Cerebellar nuclear complex (tissue), 1 donor: ENCODE data around the gene STAM.

Source experiments
- DNase-seq, 2 experiments: peaks; one replicate each; lab custom pipeline; 2025; lab: John Stamatoyannopoulos, UW

STAM gene

DNA sequence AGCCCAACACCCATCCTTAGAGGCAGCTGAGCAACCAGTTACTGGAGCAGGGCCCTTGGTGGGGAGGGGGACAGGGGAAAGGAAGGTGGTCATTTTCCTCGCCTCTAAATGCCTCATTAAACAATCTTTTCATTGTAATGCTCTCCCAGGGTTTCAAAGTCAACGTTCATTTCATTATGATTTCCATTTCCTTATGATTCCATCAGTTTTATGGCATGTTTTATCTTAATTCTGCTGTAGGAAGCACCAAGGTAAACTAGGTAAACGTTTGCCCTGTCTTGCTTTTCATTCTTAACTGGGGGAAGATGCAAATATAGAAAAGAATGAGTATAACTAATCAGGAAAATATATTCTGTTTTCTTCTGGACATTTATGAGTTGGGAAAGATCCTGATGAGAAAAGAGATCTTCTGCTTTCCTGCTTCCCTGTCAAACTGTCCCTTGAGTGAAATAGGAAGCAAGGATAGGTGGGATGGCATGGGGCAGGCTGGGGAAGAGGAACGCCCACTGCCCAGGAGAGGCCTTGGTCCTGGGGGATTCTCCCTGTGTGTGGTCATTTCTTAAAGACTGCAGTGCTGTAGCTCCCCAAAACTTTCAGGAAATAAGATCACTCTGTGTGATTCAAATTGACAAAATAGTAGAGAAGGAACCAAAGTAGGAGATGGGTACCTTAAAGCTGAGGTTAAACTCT, 87.5 kb downstream of the STAM start:
- no peak for DNase-seq

DNA sequence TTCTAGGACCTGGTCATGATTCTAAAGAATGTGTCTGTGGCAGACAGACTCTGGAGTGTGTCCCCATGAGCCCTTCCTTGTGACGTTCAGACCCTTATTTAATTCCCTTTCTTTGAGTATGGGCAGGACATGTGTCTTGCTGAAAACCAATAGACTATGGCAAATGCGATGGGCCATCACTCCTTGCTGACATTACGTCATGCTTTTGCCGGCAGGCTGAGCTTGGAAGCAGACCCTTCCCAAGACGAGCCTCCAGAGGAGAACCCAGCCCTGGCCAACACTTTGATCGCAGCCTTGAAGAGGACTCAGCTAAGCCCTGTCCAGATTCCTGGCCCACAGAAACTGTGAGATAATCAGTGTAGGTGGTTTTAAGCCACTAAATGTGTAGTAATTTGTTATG, 89.7 kb downstream of the STAM start:
- DNase-seq: no peak

DNA sequence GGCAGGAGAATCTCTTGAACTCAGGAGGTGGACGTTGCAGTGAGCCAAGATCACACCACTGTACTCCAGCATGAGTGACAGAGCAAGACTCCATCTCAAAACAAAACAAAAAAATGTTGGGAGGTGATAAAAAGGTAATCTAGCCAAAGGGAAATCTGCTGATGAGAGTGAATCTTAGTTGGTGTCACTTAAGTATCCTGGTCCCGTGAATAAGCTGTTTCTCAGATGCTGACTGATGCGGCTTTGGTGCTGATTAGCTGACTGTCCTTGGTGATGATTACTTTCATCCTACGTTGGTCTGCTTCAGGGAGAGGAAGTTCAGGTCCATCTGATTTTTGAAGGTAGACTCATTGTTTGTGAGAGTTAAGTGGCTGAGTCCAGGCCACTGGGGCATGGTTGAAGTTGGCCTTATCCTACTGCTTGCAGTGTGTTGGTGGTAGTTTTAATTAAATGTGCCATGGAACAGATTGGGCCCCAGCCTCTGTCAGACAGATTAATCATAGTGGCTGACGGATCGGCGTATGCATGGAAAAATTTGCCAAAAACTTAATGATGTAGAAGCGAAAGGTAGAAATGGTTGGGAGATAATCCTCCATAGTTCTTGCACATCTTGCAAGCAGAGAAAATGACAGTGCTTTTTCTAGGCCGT, 90.6 kb downstream of the STAM start:
- peak; percentile 38 to 73 for DNase-seq

DNA sequence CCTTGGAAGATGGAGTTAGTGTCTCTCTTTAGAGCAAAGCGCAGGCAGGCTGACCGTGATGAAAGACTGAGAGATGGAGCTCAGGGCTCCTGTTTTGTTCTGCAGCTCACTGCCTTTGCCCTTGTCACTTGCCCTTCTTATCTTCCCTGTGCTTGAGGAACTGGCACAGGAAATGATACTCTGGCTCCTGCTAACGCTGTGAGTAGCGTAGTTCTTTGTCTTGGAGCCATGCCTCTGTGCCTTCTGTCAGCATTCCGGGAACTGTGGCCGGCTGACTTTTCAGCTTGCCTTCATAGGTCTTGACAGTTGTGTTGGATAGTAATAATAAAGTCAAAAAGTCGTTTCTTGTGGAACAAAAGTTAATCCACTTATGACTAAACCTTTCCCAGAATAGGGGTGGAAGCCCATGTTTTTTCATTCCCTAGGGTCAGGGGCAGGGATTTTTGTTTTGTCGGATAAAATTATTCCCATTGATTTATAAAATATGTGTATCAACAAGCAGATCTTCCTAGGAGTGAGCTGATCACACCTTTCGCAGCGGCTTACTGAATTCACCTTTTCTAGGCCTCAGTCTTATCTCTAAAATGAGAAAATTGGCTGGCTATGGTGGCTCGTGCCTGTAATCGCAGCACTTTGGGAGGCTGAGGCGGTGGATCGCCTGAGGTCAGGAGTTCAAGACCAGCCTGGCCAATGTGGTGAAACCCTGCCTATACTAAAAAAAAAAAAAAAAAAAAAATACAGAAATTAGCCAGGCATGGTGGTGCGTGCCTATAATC, 91.4 kb downstream of the STAM start:
- peak in 1 of 2 experiments; percentile 73 for DNase-seq

DNA sequence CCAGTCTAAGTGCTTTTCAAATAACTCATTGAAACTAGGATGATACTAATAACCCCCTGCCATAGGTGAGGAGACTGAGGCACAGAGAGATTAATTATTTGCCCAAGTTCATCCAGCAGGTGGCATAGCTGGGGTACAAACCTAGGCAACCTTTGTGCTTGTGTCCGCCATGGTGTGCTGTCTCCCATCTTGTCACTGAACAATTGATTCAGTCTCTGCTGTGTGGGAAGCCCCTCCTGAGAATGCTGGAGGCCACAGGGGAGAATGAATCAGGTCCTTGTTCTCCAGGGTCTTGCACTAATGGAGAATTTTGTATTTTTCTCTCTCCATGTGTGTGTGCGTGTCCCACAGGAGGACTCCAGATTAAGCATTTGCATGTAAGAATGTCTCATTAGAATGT, 92.3 kb downstream of the STAM start:
- no peak for DNase-seq

DNA sequence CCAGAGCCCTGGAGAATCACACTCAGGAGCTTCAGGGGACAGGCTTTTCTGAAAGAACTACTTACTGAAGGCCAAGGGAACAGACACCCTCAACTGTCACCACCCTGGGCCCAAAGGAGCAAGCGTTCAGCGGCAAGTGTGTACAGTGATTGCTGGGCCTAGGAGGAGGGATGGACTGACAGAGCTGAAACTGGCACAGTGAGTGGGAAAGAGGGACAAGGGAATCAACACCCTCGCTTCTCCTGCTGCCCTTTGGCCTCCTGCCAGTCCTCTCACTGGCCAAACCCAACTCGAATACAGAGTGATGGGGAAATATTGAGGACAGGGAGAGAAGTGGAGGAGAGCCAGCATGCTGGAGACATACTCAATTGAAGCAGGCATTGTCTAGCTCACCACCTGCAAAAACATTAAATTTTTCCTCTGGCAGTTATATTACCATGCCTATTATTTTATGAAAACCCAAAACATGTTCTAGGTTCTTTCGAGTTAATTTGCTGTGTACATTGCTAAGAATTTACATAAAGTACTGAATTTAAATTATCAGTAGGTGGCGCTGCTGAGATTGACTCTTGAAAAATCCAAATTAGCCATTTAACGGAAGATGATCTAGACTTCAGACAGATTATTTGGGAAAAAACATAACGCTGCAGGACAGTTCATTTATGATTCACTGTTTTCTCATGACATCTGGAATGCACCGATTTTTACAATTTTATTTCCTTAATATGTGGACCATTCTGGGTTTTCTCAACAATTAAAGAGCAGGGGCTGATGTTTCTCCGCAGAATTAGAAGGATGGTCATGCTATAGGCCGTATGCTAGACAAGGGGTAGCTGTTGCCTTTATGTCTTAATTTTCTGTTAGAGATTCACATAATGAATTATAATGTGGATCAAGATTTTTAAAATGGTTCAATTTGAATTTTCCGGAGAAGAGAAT, 93.3 kb downstream of the STAM start:
- peak in 1 of 2 experiments; percentile 18 for DNase-seq

DNA sequence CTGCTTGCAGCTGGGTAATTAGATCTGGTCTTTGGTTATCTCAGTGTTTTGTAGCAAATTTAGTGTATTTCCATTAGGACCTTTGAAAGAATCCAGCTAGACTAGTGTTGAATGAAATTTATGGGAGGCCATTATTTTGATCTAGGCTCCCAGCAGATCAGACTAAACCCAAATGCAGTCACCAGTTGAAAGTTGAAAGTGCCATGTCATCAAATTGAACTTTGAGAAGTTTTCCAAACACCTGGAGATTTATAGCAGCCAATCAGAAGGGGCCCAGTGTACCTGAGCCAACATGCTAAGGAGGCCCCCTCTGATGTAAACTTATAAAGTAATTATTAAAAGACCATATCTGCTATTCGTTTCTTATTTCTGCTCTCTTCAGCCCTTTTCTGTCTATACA, 96.7 kb downstream of the STAM start:
- DNase-seq: no peak

DNA sequence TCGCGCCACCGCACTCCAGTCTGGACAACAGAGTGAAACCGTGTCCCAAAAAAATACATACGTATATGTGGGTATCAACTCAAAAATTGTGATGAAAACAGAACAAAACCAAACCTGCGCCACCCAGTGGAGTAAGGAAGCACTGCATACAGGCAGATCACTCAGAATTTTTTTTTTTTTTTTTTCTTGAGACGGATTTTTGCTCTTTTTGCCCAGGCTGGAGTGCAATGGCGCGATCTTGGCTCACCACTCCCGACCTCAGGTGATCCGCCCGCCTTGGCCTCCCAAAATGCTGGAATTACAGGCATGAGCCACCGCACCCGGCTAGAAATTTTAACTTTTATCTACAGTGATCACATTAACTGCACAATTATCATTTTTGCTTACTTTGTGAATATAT, 99.0 kb downstream of the STAM start:
- no peak for DNase-seq

DNA sequence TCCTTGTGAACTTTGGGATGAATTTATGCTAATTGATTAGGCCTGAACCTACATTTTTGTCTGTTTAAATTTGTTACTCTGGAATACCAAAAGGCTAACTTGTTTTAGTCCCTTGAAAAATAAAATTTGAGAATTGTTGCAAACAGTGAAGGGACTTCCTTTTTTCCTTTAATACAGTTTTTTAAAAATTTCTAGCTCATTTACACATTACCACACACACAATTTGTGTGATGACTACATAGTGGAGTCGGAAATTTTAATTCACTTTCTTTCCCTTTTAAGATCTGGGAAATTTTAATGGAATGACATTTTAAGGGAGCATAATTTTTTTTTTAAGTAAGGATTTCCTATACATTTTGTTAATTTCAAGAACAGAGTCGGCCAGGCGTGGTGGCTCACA, 99.5 kb downstream of the STAM start:
- no peak for DNase-seq

DNA sequence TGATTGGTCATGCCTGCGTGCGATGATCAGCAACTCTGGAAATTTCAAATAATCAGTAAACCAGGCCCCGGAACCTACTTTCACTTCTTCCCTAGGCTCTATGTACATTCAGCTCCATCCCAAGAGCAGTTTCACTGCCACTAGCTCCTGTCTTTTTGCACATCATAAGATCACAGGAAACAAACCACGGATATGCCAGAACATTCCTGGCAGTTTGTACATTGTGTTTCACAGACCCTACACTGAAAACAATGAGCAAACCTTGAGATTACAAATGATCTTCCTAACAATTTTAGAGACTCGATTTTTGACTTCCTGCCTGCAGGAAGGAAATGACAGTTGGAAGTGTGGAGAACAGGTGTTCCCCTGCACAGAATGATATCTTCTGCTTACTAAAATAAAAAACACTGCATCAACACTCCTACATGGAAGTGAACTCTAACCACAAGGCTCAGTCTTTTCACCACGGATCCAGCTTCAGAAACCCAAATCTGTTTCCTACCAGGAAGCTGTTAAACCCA, 100.5 kb downstream of the STAM start:
- peak in 1 of 2 experiments; percentile 7 for DNase-seq

DNA sequence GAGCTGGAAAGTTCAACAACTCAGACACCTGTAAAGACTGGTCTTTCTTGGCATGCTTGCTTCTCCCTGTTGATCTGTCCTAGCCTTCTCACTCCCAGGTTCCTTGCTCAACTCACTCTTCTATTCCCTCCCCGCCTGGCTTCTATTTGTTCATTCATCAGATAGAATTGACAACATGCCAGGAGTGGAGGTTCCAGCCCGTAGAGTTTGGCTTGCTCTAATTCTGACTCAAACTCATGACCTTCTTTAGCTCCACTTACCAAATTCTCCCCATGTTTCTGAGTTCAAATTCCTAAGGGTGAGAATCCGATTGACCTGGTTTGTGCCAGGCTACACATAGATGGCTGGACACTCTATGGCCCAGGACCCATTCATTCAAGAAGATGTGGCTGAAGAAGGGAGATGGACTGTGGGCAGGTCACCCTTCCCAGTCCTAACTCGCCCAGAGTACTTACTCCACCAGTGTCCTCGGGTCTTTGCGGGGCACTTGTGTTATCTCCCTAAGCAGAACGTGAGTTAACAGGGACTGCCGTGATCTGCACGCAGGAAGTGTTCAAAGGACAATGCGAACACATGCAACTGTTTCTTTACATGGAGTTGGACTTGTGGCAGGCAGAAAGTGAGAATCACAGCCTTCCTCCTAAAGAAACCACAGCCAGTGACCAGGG, 104.1 kb downstream of the STAM start:
- no peak for DNase-seq

DNA sequence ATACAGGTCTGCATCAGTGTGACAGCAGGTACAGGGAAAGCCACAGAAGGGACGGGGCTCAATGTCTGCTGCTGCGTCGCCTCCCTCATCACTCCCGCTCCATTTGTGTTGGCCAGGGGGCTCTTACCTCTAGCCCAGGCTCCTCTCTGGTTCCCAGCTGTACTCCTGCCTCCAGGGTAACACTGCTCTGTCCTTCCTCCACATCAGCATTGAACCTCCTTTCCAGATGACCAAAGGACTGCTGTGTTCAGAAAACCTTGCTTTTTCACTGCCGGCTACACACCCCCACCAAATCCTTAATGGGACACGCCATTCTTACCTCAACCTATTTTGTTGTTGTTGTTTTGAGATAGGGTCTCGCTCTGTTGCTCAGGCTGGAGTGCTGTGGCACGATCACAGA, 105.9 kb downstream of the STAM start:
- DNase-seq: no peak

DNA sequence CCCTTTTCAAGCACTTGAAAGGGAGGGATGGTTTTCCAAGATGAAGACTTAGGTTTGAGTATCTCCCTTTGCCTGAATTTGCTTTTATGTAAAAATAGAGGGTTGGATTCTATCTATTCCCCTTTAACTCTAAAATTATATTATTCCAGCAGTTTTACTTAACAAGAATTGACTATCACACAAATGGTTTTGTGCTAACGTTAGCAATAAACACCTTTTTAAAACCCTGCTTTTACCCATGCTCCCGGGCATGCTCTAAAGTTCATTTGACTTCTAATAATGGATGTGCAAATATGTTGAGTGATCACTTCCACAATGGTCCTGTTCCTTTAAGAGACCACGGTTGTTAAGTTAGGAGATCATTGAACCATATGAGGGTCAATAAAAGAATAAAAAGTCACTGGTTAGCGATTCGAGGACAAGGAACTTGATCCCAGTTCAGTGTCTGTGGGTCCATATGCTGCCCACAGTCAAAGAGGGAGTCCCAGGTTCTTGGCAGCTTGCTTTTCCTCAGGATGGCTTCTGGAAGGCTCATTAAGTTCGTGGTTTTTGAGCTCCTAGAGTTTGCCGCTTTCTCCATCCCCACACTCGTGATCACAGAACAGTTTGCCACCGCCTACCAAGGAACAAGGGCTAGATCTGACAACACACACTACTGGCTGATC, 108.0 kb downstream of the STAM start, which contains the start of gene TMEM236:
TMEM236 (plus strand) TSS at position 421 of the 665 bp plus-strand sequence; CDS start at position 516, 95 bp downstream.
- DNase-seq: no peak

DNA sequence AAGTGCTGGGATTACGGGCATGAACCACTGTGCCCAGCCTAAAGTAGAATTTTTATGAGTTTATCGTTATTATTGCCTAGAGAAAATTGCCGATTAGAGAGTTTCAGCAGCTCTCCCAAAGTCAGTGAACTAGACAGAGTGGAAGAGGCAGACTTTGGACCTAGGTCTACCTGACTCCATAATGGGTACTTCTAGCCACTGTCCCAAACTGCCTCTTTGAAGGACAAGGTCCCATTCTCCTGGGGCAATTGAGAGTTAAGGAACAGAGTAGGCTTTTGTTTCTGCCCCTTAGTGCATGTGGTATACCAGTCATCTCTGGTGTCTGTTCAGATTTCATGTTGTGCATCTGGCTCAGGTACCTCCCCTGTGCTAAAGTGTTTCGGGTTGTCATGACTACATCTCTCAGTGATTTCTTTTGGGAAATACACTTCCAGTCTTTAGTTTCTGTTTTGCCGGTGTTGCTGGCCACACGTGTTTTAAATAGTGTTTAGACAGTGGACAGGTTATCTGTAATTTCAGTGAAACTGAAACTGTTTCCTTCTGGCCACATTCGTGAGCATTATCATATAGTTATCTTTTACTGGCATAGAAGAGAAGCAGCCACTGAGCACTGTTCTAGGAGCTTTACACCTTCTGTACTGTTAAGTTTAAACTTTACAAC, 112.7 kb downstream of the STAM start:
- no peak for DNase-seq

DNA sequence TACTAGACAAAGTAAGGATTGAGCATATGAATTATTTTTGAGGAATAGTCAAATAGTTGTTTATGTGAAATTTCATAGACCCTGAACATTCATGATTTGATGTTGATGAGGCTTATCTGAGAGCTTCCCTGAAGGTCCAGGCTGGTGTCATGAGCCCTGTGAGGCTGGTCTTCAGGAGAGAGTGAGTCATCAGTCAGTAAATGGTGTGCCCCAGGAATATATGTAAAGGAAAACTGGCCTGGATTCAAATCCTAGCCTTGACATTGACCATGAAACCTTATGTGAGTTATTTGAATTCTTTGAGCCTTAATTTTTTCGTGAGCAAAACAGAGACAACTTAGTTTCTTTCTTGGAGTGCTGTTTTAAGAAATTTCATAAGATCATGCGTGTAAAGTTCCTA, 114.2 kb downstream of the STAM start:
- no peak for DNase-seq

DNA sequence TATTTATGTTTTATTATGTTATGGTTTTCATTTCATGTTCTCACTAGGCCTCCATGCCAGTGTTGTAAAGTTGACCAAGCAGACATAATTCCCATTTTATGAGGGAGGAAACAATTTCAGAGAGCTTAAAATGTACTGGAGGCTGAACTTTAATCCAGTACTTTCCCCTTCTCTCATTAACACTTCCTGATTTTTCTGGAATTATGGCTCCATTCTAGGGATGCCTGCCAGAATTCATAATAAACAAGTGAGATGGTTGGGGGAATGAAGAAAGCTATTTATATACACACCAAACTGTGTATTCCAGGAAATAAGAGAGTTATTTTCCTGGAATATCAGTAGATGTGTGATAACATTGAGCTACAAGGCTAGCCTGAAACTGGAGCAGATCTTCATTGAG, 114.9 kb downstream of the STAM start:
- no peak for DNase-seq

DNA sequence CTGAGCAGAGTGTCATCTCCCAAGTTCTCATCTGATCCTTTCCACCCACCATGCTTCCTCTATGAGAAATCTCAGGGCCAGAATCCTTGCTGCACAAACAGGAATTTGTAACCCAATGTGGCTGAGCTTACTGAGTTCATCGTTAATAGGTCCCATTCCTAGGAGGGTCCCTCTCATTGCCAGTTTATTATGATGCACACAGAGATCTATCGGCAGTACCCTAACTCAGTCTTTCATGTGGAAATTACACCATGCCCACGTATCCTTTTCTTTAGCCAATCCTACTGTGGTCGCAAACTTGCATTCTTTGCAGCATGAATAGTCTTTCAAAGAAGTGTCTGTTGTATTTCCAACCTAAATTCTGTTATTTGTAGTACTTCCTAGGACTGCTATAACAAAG, 120.2 kb downstream of the STAM start:
- DNase-seq: no peak

DNA sequence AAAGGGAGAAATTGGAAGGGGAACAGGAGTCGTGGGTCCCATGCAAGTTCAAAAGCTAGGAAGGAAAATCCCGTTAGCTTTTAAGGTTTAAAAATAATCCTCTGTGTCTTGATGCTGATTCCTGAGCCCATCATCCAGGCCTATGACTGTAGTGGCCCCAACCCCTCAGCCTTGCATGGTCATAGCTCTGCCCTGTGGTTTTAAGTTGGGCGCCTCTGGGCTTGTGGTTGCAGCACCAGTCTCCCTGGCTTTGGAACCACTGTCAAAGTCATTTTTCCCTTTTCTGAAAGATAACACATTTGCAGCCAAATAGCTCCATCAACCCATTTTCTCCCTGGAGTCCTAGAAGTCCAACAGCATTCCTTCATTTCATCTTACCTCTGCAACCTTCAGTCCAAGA, 121.7 kb downstream of the STAM start:
- DNase-seq: no peak
